ENCODE results near the gene RSPO3. TPM values are rescaled to one million over a fixed set of nuclear protein-coding genes. Genes with fewer than 3 reads are reported as not detected.

Gene RSPO3
- total RNA-seq, 1 experiment from 2014 or later, result not detected

- Histone ChIP-seq H2AFZ (ENCODE audit: low read depth, low read length, poor library complexity, severe bottlenecking) (no peak overlapping the region), H3K9me2 (ENCODE audit: insufficient read depth) (no peaks in the 10 kb centered on the region), H3K27ac (ENCODE audit: low read depth, low read length) (no peak overlapping the region), H3K4me2 (ENCODE audit: low read length) (no peak overlapping the region), H3K4me3 (replicated peaks in 1 of 2; ENCODE audit: low read depth in 1 of 2, low read length in 2 of 2) (no peak overlapping the region), H3K36me3 (ENCODE audit: control insufficient read depth in 1 of 2, insufficient read depth in 2 of 2, low read length in 2 of 2) (no peaks in the 10 kb centered on the region), H3K9ac (ENCODE audit: low read length) (no peak overlapping the region), H3K9me3 (ENCODE audit: control insufficient read depth in 1 of 2, insufficient read depth in 1 of 2, low read depth in 1 of 2, low read length in 2 of 2) (no peaks in the 10 kb centered on the region), H4K20me1 (ENCODE audit: insufficient read depth) (no peaks in the 10 kb centered on the region), H3K4me1 (ENCODE audit: control insufficient read depth in 1 of 2, insufficient read depth in 2 of 2, low read length in 2 of 2) (no peaks in the 10 kb centered on the region), H3K79me2 (ENCODE audit: insufficient read depth, low read length) (no peaks in the 10 kb centered on the region), H3K27me3 (ENCODE audit: insufficient read depth, low read length) (0 out of 2 replicates have a peak, but pooled peaks cover 9% of the 10 kb centered on the region)
- ChIA-PET POLR2A (no interaction called here), RAD21 (ENCODE audit: low non-redundant PET in 1 of 2, low total read pairs in 2 of 2, uncharacterized antibody in 2 of 2, unreplicated experiment in 2 of 2) (no interaction called here), CTCF (no interaction called here)
- TF ChIP-seq TCF7L2 (IDR thresholded peaks at IDR 0.05; ENCODE audit: borderline replicate concordance, extremely low read depth, insufficient read depth, insufficient read length), result no peak
- TF ChIP-seq, protein P1, sequence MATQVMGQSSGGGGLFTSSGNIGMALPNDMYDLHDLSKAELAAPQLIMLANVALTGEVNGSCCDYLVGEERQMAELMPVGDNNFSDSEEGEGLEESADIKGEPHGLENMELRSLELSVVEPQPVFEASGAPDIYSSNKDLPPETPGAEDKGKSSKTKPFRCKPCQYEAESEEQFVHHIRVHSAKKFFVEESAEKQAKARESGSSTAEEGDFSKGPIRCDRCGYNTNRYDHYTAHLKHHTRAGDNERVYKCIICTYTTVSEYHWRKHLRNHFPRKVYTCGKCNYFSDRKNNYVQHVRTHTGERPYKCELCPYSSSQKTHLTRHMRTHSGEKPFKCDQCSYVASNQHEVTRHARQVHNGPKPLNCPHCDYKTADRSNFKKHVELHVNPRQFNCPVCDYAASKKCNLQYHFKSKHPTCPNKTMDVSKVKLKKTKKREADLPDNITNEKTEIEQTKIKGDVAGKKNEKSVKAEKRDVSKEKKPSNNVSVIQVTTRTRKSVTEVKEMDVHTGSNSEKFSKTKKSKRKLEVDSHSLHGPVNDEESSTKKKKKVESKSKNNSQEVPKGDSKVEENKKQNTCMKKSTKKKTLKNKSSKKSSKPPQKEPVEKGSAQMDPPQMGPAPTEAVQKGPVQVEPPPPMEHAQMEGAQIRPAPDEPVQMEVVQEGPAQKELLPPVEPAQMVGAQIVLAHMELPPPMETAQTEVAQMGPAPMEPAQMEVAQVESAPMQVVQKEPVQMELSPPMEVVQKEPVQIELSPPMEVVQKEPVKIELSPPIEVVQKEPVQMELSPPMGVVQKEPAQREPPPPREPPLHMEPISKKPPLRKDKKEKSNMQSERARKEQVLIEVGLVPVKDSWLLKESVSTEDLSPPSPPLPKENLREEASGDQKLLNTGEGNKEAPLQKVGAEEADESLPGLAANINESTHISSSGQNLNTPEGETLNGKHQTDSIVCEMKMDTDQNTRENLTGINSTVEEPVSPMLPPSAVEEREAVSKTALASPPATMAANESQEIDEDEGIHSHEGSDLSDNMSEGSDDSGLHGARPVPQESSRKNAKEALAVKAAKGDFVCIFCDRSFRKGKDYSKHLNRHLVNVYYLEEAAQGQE (IDR thresholded peaks at IDR 0.05; ENCODE audit: low read depth), result no peak
- no peak for TF ChIP-seq ATF3 (IDR thresholded peaks at IDR 0.05)
- TF ChIP-seq SRF (IDR thresholded peaks at IDR 0.05; ENCODE audit: low read depth), result no peak
- no peak for TF ChIP-seq ZFX (IDR thresholded peaks at IDR 0.05)
- no peak for TF ChIP-seq ZNF274 (IDR thresholded peaks at IDR 0.05; ENCODE audit: low read depth, low read length)
- TF ChIP-seq SP1 (IDR thresholded peaks at IDR 0.05; ENCODE audit: low read depth), result no peak
- no peak for TF ChIP-seq JUND (IDR thresholded peaks at IDR 0.05)
- TF ChIP-seq, protein P2, sequence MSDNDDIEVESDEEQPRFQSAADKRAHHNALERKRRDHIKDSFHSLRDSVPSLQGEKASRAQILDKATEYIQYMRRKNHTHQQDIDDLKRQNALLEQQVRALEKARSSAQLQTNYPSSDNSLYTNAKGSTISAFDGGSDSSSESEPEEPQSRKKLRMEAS (IDR thresholded peaks at IDR 0.05), result no peak
- no peak for TF ChIP-seq POLR2AphosphoS5 (IDR thresholded peaks at IDR 0.05; ENCODE audit: low read depth, low read length)
- TF ChIP-seq EGR1 (IDR thresholded peaks at IDR 0.05; ENCODE audit: low read depth), result no peak
- no peak for TF ChIP-seq CBX3 (IDR thresholded peaks at IDR 0.05; ENCODE audit: low read depth)
- ATAC-seq (no peak), DNase-seq (ENCODE audit: low read depth, low spot score) (no peak)
- intact Hi-C loops (cut with micrococcal nuclease), result no loop called here
- BruUV-seq (replicated peaks), result no TSS peak
Observed at GRCh38 chr6:127222418-127222817, 103.9 kb downstream of the RSPO3 start.
